GM19238 (cell line): ENCODE measurements around the gene ARID3A.
"Not testable (repeated sequence)": the region's sequence is repeated elsewhere in the genome, so short reads cannot be mapped to it uniquely, and the experiment has no call there.

Source experiments
- DNase-seq: peaks from one replicate; pipeline ENCODE4 v3.0.0; 2011; ENCODE audit warnings: low spot score; ENCODE audit not compliant: insufficient read length

ARID3A gene, protein sequence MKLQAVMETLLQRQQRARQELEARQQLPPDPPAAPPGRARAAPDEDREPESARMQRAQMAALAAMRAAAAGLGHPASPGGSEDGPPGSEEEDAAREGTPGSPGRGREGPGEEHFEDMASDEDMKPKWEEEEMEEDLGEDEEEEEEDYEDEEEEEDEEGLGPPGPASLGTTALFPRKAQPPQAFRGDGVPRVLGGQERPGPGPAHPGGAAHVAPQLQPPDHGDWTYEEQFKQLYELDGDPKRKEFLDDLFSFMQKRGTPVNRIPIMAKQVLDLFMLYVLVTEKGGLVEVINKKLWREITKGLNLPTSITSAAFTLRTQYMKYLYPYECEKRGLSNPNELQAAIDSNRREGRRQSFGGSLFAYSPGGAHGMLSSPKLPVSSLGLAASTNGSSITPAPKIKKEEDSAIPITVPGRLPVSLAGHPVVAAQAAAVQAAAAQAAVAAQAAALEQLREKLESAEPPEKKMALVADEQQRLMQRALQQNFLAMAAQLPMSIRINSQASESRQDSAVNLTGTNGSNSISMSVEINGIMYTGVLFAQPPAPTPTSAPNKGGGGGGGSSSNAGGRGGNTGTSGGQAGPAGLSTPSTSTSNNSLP

GRCh38 chr19:925526-926322 lies at the start of gene ARID3A:
TSS of gene ARID3A (plus strand) at chr19:926035. CDS start at chr19:929529, 3,494 bp downstream.
- peak; percentile 93 for DNase-seq

- DNase-seq, result no peak
Observed at GRCh38 chr19:876089-876488, 49.7 kb upstream of the ARID3A start.

GRCh38 chr19:876780-877314 lies 49.0 kb upstream of the ARID3A start:
- DNase-seq, result no peak

- not testable (repeated sequence) for DNase-seq
Observed at GRCh38 chr19:877992-878660, 47.7 kb upstream of the ARID3A start.

DNA sequence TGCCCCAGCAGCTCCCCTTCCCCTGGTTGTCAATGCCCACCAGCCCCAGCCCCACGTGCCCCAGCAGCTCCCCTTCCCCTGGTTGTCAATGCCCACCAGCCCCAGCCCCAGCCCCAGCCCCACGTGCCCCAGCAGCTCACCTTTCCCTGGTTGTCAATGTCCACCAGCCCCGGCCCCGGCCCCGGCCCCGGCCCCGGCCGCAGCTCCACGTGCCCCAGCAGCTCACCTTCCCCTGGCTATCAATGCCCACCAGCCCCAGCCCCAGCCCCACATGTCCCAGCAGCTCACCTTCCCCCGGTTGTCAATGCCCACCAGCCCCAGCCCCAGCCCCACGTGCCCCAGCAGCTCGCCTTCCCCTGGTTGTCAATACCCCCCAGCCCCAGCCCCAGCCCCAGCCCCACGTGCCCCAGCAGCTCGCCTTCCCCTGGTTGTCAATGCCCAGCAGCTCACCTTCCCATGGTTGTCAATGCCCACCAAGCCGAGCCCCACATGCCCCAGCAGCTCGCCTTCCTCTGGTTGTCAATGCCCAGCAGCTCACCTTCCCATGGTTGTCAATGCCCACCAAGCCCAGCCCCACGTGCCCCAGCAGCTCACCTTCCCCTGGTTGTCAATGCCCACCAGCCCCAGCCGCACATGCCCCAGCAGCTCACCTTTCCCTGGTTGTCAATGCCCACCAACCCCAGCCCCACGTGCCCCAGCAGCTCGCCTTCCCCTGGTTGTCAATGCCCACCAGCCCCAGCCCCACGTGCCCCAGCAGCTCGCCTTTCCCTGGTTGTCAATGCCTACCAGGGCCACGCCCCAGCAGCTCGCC lies 46.9 kb upstream of the ARID3A start:
- DNase-seq, result not testable (repeated sequence)

DNA sequence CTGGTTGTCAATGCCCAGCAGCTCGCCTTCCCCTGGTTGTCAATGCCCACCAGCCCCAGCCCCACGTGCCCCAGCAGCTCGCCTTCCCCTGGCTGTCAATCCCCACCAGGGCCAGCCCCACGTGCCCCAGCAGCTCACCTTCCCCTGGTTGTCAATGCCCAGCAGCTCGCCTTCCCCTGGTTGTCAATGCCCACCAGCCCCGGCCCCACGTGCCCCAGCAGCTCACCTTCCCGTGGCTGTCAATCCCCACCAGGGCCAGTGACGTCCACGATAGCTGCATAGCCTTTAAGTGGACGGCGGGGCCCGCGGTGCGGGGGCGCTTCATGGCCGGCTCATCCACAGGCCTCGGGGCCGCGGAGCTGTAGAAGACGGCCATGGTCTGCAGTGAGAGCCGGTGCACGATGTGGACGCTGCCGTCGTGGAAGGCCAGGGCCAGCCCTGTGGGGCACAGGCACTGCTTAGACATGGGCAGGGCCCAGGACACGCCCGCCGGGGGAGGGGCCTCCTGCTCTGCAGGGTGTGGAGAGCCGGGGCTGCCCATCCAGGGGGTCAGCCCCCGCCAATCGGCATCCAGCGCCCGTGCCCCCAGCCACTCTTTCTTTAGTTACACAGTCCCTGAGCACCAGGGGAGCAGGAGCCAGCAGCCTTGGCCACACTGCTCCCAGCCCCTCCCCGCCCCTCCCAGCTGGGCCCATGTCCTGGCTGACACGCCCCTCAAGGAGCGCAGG lies 46.0 kb upstream of the ARID3A start:
- no peak for DNase-seq

- no peak for DNase-seq
Observed at GRCh38 chr19:881385-882071, 44.3 kb upstream of the ARID3A start.

GRCh38 chr19:882871-883497 lies 42.9 kb upstream of the ARID3A start:
- DNase-seq, result no peak

DNA sequence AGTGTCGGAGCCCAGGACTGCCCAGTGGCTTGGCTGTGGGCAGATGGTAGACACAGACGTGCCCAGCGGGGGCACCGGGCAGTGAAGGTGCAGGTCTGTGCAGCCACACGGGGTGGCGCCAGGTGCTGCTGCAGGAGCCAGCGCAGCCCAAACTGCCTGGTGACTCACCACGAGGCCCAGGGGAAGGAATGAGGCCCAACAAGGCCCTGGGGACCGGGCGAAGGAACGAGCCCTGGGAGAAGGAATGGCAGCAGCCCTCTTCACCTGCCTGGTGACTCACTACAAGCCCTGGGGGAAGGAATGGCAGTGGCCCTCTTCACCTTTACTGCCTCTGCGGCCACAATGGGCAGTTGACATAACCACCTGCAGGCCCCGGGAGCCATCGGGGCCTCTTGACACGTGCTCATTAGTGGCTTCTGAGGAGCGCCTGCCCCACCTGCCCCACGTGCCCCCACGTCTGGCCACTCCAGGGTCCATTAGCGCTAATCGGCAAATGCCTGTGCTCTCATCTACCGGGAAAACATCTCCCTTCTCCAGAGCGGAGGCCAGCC lies 42.1 kb upstream of the ARID3A start:
- no peak for DNase-seq

DNA sequence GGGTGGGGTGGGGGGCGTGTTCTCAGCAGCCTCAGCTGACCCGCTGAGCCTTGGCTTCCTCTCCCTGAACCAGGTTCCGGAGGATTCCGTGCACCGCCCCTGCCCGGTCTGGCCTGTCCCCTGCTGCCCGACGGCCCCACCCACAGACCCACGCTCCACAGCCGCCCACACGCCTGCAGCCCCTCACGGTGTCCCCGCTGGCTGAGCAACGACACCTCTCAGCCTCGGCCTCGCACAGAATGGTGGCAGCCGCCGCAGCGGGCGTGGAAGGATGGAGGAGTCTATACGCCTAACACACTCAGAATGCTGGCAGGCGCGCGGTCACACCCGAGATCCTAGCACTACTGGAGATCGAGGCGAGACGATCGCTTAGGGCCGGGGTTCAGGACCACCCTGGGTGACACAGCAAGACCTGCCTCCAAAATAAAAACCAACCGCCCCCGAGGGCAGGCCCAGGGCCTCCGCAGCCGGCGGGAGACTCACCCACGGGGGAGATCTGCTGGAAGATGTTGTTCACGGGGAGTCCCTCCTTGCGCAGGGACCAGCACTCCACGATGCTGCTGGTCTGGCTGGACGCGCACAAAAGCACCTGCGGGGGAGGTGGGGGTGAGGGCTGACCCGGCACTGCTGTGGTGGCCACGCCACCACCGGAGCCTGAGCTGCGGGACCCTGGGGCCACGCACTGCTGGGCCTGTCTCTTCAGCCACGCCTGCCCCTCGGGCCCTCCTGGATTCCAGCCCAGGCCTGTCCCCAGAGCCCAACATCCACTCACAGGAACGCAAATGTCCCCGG lies 41.2 kb upstream of the ARID3A start:
- DNase-seq, result no peak

DNA sequence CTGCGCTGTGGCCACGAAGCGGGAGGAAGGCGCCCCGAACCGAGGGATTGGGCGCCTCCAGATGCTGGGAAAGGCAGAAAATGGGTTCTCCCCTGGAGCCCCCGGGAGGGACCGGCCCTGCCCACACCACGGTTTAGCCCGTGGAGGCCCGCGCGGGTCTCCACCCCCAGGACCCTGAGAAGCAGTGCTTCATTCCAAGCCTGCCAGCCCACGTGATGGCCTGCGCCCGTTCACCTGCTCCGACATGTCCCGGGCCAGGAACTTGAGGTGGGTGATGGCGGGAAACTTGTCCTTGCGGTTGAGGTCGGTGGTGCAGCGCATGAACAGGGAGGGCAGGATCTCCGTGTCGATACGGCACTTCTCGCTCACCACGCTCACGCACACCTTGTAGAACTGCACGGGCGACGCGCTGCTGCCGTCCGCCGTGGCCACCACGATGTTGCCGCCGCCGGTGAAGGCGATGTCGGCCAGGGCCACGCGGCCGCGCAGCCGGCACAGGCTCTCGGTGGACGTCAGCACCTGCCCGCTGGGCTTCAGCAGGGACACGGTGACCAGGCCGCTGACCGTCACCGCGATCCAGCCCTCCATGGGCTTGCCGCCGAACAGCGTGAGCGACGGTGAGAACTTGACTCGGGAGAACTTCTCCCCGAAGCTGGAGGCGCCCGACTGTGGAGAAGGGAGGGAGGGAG lies 40.2 kb upstream of the ARID3A start:
- DNase-seq, result no peak

GRCh38 chr19:887072-887471 lies 38.8 kb upstream of the ARID3A start:
- DNase-seq, result no peak

GRCh38 chr19:887599-887998 lies 38.2 kb upstream of the ARID3A start:
- no peak for DNase-seq

DNA sequence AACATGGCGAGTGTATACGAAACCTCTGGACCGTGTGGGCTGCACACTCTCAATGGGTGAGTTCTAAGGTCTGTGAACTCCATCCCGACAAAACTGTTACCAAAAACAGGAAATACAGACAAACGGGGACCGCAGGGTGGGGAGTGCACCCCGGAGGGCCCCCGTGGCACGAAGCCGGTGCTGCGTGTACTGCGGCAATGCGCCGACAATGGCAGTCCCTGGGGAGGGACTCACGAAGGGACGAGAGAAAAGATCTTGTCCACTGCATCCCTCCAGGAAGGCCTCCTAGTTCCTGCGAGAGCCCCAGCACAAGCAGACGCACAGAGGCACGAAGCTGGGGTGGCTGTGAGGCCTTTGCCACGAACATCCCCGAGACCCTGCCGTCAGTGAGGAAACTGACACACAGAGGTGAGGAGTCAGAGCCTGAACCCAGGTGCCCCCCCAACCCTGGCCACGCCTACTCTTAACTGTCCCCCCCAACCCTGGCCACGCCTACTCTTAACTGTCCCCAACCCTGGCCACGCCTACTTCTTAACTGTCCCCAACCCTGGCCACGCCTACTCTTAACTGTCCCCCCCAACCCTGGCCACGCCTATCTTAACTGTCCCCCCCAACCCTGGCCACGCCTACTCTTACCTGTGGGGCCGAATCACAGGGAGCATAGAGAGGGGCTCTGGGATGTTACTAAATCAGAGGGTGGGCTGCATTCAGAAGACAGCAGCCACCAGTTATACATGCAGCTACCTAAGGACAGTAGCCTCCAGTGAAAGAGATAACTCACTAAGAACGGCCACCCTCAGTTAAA lies 37.1 kb upstream of the ARID3A start:
- no peak for DNase-seq

- no peak for DNase-seq
Observed at GRCh38 chr19:889662-890295, 36.1 kb upstream of the ARID3A start.

DNA sequence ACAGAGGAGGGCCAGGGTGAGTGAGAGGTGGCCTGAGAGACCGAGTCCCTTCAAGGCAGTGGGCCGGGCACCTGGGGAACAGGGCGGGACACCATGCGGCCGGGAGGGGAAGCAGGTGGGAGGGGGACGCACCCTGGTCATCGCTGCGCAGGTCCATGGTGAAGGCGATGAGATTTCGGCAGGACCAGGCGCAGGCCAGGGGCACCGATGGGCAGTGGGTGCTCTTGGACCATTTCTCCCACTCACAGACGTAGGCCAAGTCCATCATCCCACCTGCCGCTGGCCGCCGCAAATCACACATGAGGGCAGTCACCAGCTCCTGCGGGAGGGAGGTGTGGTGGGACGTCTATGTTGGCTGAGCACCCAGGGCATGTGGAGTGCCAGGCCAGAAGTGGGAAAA lies 35.0 kb upstream of the ARID3A start:
- no peak for DNase-seq
